Measurements from ENCODE around the gene SPRY1. TPM values are rescaled to one million over a fixed set of nuclear protein-coding genes. Genes with fewer than 3 reads are reported as not detected.

Gene SPRY1
- total RNA-seq, 1 donor from 2014 or later, result 60.2 TPM

GRCh38 chr4:123397144-123398065 is 810 bp downstream of the SPRY1 start:
- H3K9me3 Mint-ChIP-seq, result no peaks in the 10 kb centered on the region
- DNase-seq, result peak; percentile 85
- peak overlapping the region; percentile 88 for H3K4me3 Mint-ChIP-seq
- peaks cover 32% of the 10 kb centered on the region for H3K4me1 Mint-ChIP-seq
- intact Hi-C loops (cut with micrococcal nuclease), result loop anchor here (2.0 to 5.0 kb wide), 6 partner anchors 110 to 570 kb away; partner anchors contain the start of genes FGF2 and NUDT6
- peaks cover 32% of the 10 kb centered on the region for H3K36me3 Mint-ChIP-seq (ENCODE audit: low read depth)
- peak overlapping the region; percentile 92 for H3K27ac Mint-ChIP-seq
- peaks cover 7% of the 10 kb centered on the region for H3K27me3 Mint-ChIP-seq

DNA sequence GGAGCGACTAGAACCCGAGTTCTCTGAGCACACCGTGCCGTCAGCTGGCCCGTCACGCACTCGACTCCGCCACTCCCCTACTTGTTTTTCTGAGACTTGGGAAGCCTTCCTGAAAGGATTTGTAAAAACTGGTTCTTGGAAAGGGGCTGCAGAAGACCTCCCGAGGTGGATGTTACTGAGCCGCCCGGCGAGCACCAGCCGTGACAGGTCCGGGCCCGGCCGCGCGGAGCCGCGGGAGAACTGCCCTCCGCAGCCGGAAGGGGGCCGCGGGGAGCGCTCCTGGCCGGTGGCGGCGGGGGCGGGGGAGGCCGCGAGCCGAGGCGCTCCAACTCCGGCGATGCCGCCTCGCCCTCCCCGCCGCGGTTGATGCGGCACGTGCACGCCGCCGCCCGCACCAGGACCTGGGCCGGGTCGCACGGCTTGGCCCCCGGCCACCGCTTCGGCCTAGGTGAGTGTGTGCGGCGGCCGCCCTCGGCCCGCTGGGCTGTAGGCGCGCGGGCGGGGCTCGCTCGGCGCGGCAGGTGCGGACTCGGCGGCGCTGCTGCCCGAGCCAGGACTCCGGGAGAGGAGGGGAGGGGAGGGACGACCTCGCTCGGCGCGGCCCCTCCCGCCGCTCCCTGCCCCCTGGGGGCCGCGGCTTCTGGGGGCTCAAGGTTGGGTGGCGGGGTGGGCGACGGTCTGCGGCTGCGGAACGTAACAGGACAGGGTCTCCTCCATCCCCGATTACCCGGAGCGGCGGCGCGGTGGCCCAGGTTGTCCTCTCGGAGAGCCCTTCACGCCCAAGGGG is 1.7 kb downstream of the SPRY1 start:
- H3K27ac Mint-ChIP-seq, result peak overlapping the region; percentile 99

DNA sequence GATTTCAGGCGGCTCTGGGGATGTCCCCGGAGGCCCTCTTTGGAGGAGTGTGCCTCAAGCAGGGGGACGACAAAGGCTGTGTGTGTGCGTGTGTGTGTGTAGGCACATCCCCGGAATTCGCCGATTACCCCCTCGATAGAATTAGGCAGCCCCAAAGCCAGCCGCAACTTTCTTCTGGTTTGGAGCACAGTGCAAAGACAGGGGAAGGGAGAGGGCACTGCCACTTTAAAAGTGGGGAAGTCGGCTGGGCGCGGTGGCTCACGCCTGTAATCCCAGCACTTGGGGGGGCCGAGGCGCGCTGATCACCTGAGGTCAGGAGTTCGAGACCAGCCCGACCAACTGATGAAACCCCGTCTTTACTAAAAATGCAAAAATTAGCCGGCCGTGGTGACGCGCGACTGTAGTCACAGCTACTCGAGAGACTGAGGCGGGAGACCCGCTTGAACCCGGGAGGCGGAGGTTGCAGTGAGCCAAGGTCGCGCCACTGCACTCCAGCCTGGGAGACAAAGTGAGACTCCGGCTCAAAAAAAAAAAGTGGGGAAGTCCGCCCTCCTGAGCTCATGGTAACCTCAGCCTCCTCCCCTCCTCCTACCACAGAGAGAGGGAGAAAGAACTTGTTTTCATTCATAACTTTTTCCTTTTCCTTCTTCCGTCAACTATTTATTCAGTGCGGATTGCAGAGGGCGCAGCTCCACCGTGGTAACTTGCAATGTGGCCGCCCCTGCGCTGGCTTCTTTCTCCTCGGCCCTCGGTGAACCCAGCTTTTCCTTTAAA is 2.4 kb downstream of the SPRY1 start:
- intact Hi-C loops (cut with micrococcal nuclease), result loop anchor here (1.0 to 5.0 kb wide), 10 partner anchors 17 to 572 kb away; partner anchors contain the start of gene FGF2
- Mint-ChIP-seq H3K4me1 (peaks cover 38% of the 10 kb centered on the region), H3K9me3 (no peaks in the 10 kb centered on the region), H3K27me3 (peaks cover 4% of the 10 kb centered on the region), H3K36me3 (ENCODE audit: low read depth) (peaks cover 47% of the 10 kb centered on the region), H3K27ac (peak overlapping the region; percentile 99), H3K4me3 (peak overlapping the region; percentile 91)
- peak; percentile 86 for DNase-seq

More for the DNA sequence above, 1.7 kb downstream of the SPRY1 start:
- Mint-ChIP-seq H3K27me3 (peaks cover 4% of the 10 kb centered on the region), H3K36me3 (ENCODE audit: low read depth) (peaks cover 41% of the 10 kb centered on the region), H3K4me3 (peak overlapping the region; percentile 91), H3K9me3 (no peaks in the 10 kb centered on the region), H3K4me1 (peaks cover 38% of the 10 kb centered on the region)
- peak; percentile 93 for DNase-seq
- intact Hi-C loops (cut with micrococcal nuclease), result loop anchor here (2.0 to 5.0 kb wide), 5 partner anchors 109 to 571 kb away; partner anchors contain the start of gene FGF2

DNA sequence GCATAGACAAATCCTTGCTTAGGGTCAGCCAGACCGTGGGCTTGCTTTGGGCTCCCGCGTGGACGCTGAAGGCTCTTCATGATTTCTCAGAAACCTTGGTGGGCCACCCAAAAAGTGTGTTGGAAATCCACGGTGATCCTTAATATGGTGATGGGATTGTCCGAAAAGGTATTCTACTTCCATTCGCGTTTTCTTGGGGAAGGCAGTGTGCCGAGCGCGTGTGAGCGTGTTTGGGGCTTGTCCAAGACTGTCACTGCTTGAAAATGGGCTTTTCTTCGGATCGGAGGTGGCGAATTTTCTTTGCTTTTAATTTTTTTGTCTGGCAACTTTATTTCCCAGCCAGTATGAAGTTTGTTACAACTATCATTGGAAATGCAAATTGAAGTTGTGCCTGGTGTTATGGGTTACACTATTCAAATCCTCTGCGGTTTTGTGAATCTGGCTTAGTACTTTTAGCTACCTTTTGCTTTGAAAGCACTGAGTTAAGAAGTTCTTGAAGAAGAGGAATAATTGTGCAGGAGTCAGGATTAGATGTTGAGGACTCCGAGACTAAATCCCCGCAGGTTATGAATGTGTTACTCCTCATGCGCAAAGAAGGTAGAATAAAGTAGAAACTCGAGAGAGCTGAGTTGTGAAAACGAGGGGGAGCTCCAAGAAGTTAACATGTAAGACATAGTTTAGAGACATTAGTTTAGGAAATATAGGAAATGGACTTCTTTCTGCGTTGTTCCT is 3.2 kb downstream of the SPRY1 start:
- H3K4me1 Mint-ChIP-seq, result peaks cover 39% of the 10 kb centered on the region
- peaks cover 53% of the 10 kb centered on the region for H3K36me3 Mint-ChIP-seq (ENCODE audit: low read depth)
- peaks cover 4% of the 10 kb centered on the region for H3K27me3 Mint-ChIP-seq
- H3K4me3 Mint-ChIP-seq, result peak overlapping the region; percentile 91
- H3K27ac Mint-ChIP-seq, result peak overlapping the region; percentile 99
- intact Hi-C loops (cut with micrococcal nuclease), result loop anchor here (1.0 to 5.0 kb wide), 10 partner anchors 17 to 572 kb away; partner anchors contain the start of gene FGF2
- H3K9me3 Mint-ChIP-seq, result no peaks in the 10 kb centered on the region
- DNase-seq, result peak; percentile 65

DNA sequence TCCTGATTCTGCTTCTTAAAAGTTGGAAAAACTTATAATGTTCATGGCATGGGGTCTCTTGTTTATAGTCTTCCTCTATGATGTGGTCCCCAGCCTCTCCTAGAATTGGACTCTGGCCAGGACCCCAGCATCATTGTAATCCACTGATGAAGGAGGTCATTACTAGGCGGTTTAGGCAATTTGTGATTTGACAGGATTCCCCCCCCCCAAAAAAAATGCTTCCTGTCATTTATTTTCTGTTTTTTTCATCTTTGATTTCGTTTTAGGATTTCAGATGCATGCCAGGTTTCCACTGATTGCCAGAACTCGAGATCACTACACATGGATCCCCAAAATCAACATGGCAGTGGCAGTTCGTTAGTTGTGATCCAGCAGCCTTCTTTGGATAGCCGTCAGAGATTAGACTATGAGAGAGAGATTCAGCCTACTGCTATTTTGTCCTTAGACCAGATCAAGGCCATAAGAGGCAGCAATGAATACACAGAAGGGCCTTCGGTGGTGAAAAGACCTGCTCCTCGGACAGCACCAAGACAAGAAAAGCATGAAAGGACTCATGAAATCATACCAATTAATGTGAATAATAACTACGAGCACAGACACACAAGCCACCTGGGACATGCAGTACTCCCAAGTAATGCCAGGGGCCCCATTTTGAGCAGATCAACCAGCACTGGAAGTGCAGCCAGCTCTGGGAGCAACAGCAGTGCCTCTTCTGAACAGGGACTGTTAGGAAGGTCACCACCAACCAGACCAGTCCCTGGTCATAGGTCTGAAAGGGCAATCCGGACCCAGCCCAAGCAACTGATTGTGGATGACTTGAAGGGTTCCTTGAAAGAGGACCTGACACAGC is 4.9 kb downstream of the SPRY1 start:
- Mint-ChIP-seq H3K36me3 (ENCODE audit: low read depth) (peaks cover 60% of the 10 kb centered on the region), H3K4me1 (peaks cover 43% of the 10 kb centered on the region), H3K27me3 (peaks cover under 1% of the 10 kb centered on the region), H3K9me3 (no peaks in the 10 kb centered on the region), H3K27ac (peak overlapping the region; percentile 63), H3K4me3 (peak overlapping the region; percentile 84)
- no peak for DNase-seq
- intact Hi-C loops (cut with micrococcal nuclease), result no loop called here

DNA sequence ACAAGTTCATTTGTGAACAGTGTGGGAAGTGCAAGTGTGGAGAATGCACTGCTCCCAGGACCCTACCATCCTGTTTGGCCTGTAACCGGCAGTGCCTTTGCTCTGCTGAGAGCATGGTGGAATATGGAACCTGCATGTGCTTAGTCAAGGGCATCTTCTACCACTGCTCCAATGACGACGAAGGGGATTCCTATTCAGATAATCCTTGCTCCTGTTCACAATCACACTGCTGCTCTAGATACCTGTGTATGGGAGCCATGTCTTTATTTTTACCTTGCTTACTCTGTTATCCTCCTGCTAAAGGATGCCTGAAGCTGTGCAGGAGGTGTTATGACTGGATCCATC is 5.5 kb downstream of the SPRY1 start:
- intact Hi-C loops (cut with micrococcal nuclease), result no loop called here
- no peaks in the 10 kb centered on the region for H3K9me3 Mint-ChIP-seq
- no peaks in the 10 kb centered on the region for H3K27me3 Mint-ChIP-seq
- H3K36me3 Mint-ChIP-seq (ENCODE audit: low read depth), result peaks cover 63% of the 10 kb centered on the region
- peak overlapping the region; percentile 63 for H3K27ac Mint-ChIP-seq
- H3K4me3 Mint-ChIP-seq, result peak overlapping the region; percentile 84
- no peak for DNase-seq
- peaks cover 45% of the 10 kb centered on the region for H3K4me1 Mint-ChIP-seq

DNA sequence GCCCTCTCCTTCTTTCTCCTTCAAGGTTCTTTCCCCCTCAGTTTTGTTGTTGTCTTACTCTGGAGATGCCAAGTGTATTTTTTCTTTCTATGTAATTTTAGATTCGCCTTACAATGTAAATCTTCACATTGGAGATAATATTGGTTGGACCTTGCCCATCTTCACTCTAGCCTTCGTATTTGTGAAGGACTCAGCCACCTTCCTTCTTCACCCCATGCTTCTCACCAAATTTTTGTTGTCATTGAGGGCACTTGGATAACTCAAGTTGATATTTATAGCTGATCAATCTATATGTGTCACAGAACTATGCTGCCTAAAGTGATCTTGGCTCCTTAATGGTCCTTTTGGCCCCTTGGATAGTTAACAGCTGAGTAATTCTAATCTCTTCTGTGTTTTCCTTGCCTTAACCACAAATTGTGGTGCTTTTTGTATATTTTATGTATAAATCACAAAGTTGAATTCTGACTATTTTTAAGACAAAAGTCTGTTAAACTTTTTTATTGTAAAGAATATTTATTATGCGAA is 6.5 kb downstream of the SPRY1 start:
- Mint-ChIP-seq H3K27me3 (no peaks in the 10 kb centered on the region), H3K36me3 (ENCODE audit: low read depth) (peaks cover 62% of the 10 kb centered on the region), H3K9me3 (no peaks in the 10 kb centered on the region), H3K4me1 (peaks cover 45% of the 10 kb centered on the region), H3K4me3 (peak overlapping the region; percentile 84), H3K27ac (no peak overlapping the region)
- intact Hi-C loops (cut with micrococcal nuclease), result no loop called here
- no peak for DNase-seq

DNA sequence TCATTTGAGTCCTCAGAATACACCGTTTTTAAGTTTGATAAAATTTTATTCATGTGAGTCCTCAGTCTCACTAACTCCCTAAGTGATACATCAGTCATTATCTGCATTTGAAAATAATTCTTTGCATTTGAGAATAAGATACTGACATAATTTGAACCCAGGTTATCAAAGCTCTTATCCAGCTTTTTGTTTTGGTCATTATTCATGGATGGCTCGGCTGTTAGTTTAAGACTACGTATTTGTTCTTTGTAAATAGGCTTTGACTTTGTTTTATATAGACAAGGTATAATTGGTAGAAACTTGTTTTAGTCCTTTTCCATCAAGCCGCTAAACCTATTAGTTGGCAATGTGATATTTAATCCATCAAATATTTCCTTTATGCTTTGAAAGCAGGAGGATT is 7.9 kb downstream of the SPRY1 start:
- H3K4me3 Mint-ChIP-seq, result peak overlapping the region; percentile 4
- DNase-seq, result no peak
- H3K4me1 Mint-ChIP-seq, result peaks cover 44% of the 10 kb centered on the region
- peaks cover 57% of the 10 kb centered on the region for H3K36me3 Mint-ChIP-seq (ENCODE audit: low read depth)
- H3K9me3 Mint-ChIP-seq, result no peaks in the 10 kb centered on the region
- no peaks in the 10 kb centered on the region for H3K27me3 Mint-ChIP-seq
- H3K27ac Mint-ChIP-seq, result no peak overlapping the region
- intact Hi-C loops (cut with micrococcal nuclease), result no loop called here

DNA sequence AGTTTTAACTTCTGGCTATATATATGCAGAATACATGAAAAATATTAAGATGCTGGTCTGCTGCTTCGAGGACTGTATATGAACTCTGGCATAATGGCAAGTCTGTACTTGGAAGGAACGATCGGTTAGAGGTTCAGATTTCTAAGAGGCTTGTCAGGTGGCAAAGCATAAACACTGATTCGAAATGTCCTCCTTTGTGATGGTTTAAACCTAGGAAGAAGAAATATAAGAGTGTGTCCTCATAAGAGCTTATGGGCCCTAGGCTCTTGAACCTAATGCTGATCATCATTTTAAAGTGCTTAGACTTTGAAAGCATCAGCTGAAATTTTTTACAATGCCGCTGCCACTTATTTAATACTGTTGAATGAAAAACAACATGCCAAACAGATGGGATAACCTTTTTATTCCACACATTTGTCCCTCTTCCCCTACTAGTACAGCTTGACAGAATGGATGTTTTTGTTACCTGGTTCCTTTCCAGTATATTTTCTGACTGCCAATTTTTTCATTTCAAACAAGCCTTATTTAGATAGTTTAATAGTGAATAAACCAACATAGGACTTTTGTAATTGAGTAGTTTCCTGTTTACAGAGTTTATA is 8.8 kb downstream of the SPRY1 start:
- no peak for DNase-seq
- H3K27me3 Mint-ChIP-seq, result no peaks in the 10 kb centered on the region
- peaks cover 49% of the 10 kb centered on the region for H3K36me3 Mint-ChIP-seq (ENCODE audit: low read depth)
- no peak overlapping the region for H3K27ac Mint-ChIP-seq
- intact Hi-C loops (cut with micrococcal nuclease), result no loop called here
- H3K4me1 Mint-ChIP-seq, result peaks cover 41% of the 10 kb centered on the region
- H3K4me3 Mint-ChIP-seq, result peak overlapping the region; percentile 28
- H3K9me3 Mint-ChIP-seq, result no peaks in the 10 kb centered on the region

- Mint-ChIP-seq H3K27ac (no peak overlapping the region), H3K9me3 (no peaks in the 10 kb centered on the region), H3K4me3 (peak overlapping the region; percentile 13), H3K27me3 (no peaks in the 10 kb centered on the region), H3K4me1 (peaks cover 36% of the 10 kb centered on the region), H3K36me3 (ENCODE audit: low read depth) (peaks cover 38% of the 10 kb centered on the region)
- intact Hi-C loops (cut with micrococcal nuclease), result no loop called here
- peak; percentile 48 for DNase-seq
Measured at GRCh38 chr4:123406872-123407271, 10.3 kb downstream of the SPRY1 start.

DNA sequence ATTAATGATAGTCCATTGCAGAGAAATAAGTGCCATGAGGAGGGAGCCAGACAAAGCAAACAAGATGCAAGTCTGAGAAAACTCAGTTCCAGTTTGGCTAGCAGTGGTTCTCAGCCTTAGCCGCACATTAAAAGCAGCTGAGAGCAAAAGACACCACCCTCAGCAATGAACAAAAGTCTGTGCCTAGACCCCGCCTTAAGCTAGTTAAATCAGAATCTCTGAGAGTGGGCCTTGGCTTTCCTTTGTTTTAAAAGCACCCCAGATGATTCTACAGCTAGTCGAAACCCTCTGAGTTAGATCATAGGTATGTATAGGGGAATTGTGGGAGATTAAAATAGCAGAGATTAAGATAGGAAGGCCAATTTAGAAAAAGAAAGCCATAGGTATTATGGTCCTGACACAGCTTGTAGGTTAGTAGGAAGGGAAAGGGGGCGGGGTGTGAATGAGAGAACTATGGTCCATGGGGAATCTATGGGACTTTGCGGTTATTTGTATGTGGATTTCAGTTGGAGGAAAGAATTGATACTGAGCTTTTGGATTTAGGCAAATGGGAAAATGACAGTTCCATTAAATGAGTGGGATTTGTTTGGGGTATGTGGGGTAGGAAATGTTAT is 12.0 kb downstream of the SPRY1 start:
- H3K27me3 Mint-ChIP-seq, result no peaks in the 10 kb centered on the region
- H3K4me1 Mint-ChIP-seq, result peaks cover 39% of the 10 kb centered on the region
- intact Hi-C loops (cut with micrococcal nuclease), result no loop called here

More for the DNA sequence above, 12.0 kb downstream of the SPRY1 start:
- H3K9me3 Mint-ChIP-seq, result no peaks in the 10 kb centered on the region
- no peak overlapping the region for H3K4me3 Mint-ChIP-seq
- H3K36me3 Mint-ChIP-seq (ENCODE audit: low read depth), result peaks cover 22% of the 10 kb centered on the region
- peak; percentile 40 for DNase-seq
- no peak overlapping the region for H3K27ac Mint-ChIP-seq
